Activated naive CD8-positive, alpha-beta T cell treated with anti-CD3 and anti-CD28 coated beads, Interleukin-2, amount 50 U/mL, for 16 hours (primary cell): ENCODE results near the gene ARL6.
A peak's percentile ranks its signal among the peaks of the same experiment; 100 is the strongest.
"Not testable (repeated sequence)": the region's sequence is repeated elsewhere in the genome, so short reads cannot be mapped to it uniquely, and the experiment has no call there.

ENCODE experiments used
- DNase-seq: peaks from one replicate; pipeline ENCODE4 v3.0.0-alpha.2; 2020; ENCODE audit warnings: low read depth, low spot score

ARL6 gene

GRCh38 chr3:97821287-97821773 lies 56.8 kb downstream of the ARL6 start:
- DNase-seq: no peak

- peak; percentile 54 for DNase-seq
Observed at GRCh38 chr3:97821774-97822358, 57.3 kb downstream of the ARL6 start, which contains the start of gene CRYBG3. Gene CRYBG3 (plus strand): TSS chr3:97822011. CDS start chr3:97822207, 196 bp downstream.

GRCh38 chr3:97822359-97822775 lies 57.8 kb downstream of the ARL6 start:
- DNase-seq: no peak

- DNase-seq: no peak
Observed at GRCh38 chr3:97823046-97824004, 58.8 kb downstream of the ARL6 start.

GRCh38 chr3:97825101-97825500 lies 60.5 kb downstream of the ARL6 start:
- no peak for DNase-seq

GRCh38 chr3:97827741-97828471 lies 63.3 kb downstream of the ARL6 start:
- DNase-seq: no peak

- no peak for DNase-seq
Observed at GRCh38 chr3:97829198-97829597, 64.6 kb downstream of the ARL6 start.

- no peak for DNase-seq
Observed at GRCh38 chr3:97830638-97831037, 66.1 kb downstream of the ARL6 start.

DNA sequence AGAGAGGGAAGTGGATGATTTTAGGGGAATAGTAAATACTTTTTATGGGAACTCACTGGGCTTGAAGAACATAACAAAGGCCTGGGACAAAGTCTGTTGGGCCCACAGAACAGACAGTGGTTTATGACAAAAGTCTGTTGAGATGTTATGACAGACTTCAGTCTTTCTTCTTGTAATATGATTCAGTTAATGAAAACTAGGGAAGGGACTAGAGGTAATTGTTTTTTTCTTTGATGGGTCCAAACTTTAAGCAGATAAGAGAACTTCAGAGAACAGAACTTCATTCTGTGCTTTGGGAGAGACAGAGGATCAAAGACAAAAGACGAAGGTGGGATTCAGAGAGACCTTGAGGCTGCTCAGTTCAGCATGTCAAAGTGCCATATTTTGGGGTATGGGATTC lies 66.6 kb downstream of the ARL6 start:
- DNase-seq: no peak

GRCh38 chr3:97833184-97833583 lies 68.6 kb downstream of the ARL6 start:
- DNase-seq: not testable (repeated sequence)

GRCh38 chr3:97835761-97836160 lies 71.2 kb downstream of the ARL6 start:
- no peak for DNase-seq

GRCh38 chr3:97838393-97838792 lies 73.8 kb downstream of the ARL6 start:
- DNase-seq: no peak

DNA sequence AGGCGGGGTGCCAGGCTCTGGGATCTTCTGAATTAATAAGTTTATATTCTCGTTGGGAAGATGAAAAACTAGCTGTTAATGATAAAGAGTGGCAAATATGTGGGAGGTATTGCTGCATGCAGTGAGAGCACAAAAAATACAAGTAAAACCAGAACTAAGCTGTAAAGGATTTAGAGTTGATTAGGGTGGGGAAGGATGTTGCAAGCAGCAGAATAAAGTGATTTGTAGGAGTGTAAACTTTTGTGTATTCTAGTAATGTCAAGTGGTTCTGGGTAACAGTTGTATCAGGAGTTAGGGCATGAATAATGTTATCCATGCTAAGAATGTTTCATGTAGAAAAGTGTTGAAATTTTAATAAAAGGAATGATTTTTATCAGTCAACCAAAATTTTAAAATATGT lies 75.4 kb downstream of the ARL6 start:
- no peak for DNase-seq

- DNase-seq: no peak
Observed at GRCh38 chr3:97841304-97841703, 76.7 kb downstream of the ARL6 start.

DNA sequence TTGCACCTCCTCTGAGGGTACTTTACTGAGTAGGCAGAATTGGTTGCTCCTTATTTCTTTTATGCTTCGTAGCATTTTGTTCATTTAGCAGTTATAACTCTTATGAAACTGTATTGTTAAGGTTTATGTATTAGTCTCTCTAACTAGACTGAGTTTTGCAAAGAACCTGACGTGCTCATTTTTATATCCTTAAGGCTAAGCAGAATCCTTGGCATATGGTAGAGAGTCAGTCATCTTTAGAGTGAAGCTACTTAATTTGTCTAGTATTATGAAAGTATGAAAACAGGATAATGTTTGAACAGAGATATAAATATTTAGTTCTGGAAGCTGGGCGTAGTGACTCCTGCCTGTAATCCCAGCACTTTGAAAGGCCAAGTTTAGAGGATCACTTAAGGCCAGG lies 77.4 kb downstream of the ARL6 start:
- DNase-seq: no peak

DNA sequence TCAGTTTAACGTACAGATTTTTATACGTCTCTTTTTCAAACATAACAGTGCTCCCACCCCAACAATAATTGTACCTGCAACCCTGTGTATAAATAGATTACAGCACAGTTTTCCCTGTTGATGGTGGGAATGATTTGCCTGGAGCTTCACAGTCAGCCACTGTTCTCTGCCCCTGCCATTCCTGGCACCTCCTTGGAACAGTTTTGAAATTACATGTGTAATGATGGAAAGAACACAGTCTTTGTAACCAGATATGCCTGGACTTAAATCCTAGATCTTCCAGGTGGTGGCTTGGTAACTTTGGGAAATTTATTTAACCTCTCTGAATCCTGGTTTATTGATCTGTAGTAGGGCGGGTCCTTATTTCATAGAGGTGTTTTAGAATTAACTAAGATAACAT lies 84.2 kb downstream of the ARL6 start:
- no peak for DNase-seq
